Keratinocyte (primary cell): ENCODE results near the gene ACOT13.
"Not testable (repeated sequence)": the region's sequence is repeated elsewhere in the genome, so short reads cannot be mapped to it uniquely, and the experiment has no call there.

Source experiments
- EZH2 ChIP-seq: IDR thresholded peaks from one replicate; pipeline ENCODE4 v1.6.1; 2012; ENCODE audit warnings: inconsistent platforms, mild to moderate bottlenecking, low read length, moderate library complexity
- TF ChIP-seq, protein P1 (sequence below), 3 experiments: IDR thresholded peaks in 1 of 3; conservative IDR thresholded peaks in 1 of 3; optimal IDR thresholded peaks in 1 of 3; 2 replicates in 2 of 3; 3 replicates in 1 of 3; pipeline versions ENCODE3 to v1.5.1; 2011; ENCODE audit warnings: low read length in 3 of 3, mild to moderate bottlenecking in 3 of 3, moderate library complexity in 2 of 3, control low read depth in 1 of 3, inconsistent platforms in 1 of 3; ENCODE audit not compliant: insufficient read depth in 2 of 3; ENCODE audit errors: extremely low read depth in 1 of 3

DNA sequence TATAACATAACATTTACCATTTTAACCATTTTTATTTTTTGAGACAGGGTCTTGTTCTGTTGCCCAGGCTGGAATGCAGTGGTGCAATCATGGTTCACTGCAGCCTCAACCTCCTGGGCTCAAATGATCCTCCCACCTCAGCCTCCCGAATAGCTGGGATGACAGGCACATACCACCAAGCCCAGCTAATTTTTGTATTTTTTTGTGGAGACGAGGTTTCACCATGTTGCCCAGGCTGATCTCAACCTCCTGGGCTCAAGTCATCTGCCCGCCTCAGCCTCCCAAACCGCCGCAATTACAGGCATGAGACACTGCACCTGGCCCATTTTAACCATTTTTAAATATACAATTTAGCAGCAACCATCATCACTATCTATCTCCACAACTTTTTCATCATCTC lies 26.2 kb upstream of the ACOT13 start:
- TF ChIP-seq, protein P1, sequence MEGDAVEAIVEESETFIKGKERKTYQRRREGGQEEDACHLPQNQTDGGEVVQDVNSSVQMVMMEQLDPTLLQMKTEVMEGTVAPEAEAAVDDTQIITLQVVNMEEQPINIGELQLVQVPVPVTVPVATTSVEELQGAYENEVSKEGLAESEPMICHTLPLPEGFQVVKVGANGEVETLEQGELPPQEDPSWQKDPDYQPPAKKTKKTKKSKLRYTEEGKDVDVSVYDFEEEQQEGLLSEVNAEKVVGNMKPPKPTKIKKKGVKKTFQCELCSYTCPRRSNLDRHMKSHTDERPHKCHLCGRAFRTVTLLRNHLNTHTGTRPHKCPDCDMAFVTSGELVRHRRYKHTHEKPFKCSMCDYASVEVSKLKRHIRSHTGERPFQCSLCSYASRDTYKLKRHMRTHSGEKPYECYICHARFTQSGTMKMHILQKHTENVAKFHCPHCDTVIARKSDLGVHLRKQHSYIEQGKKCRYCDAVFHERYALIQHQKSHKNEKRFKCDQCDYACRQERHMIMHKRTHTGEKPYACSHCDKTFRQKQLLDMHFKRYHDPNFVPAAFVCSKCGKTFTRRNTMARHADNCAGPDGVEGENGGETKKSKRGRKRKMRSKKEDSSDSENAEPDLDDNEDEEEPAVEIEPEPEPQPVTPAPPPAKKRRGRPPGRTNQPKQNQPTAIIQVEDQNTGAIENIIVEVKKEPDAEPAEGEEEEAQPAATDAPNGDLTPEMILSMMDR (optimal IDR thresholded peaks at IDR 0.05 in 1 of 3, IDR thresholded peaks at IDR 0.05 in 1 of 3, conservative IDR thresholded peaks at IDR 0.05 in 1 of 3; ENCODE audit: extremely low read depth in 1 of 3, insufficient read depth in 2 of 3, low read length in 3 of 3), result not testable (repeated sequence)
- TF ChIP-seq EZH2, result not testable (repeated sequence)
